H1 (cell line): Measurements from ENCODE around the gene TRAF3IP1. TPM values are rescaled to one million over a fixed set of nuclear protein-coding genes. Genes with fewer than 3 reads are reported as not detected.

Experiments
- CTCF ChIA-PET: fragments of 300-600 bp; sonication (Branson Sonifier 250); formaldehyde crosslinking; loops from one replicate; lab custom pipeline; 2021; ENCODE audit not compliant: partially characterized antibody; lab: Charles Lee
- POLR2A ChIA-PET: fragments of 300-600 bp; sonication (Branson Sonifier 250); formaldehyde crosslinking; loops from one replicate; lab custom pipeline; 2021; ENCODE audit warnings: inconsistent platforms; ENCODE audit not compliant: partially characterized antibody; lab: Charles Lee
- DNase-seq, 2 experiments: peaks; one replicate each; pipeline versions ENCODE4 v3.0.0 to v3.0.0-alpha.2; 2010 to 2022; ENCODE audit warnings: low spot score in 2 of 2, low read depth in 1 of 2, mixed read lengths in 1 of 2
- FAIRE-seq: peaks from 2 replicates; lab custom pipeline; 2011; peaks lifted over from hg19 to GRCh38; lab: Jason Lieb, UNC
- H2AFZ ChIP-seq: 2 replicates; pipeline ENCODE4 v1.8.1; 2012; ENCODE audit warnings: low read length, inconsistent platforms
- H2AK5ac ChIP-seq: 2 replicates; pipeline ENCODE4 v1.6.1; 2013; ENCODE audit warnings: low read depth, low read length
- H2BK120ac ChIP-seq: replicated peaks from 2 replicates; pipeline ENCODE3; 2013; ENCODE audit warnings: low read depth, low read length, inconsistent platforms
- H2BK12ac ChIP-seq: 2 replicates; pipeline ENCODE4 v1.6.1; 2013; ENCODE audit warnings: low read depth, low read length
- H2BK15ac ChIP-seq: 2 replicates; pipeline ENCODE4 v1.6.1; 2013; ENCODE audit warnings: low read length
- H2BK20ac ChIP-seq: 2 replicates; pipeline ENCODE4 v1.6.1; 2013; ENCODE audit warnings: low read length
- H2BK5ac ChIP-seq: 2 replicates; pipeline ENCODE4 v1.6.1; 2013; ENCODE audit warnings: low read depth, low read length
- H3K14ac ChIP-seq: 2 replicates; pipeline ENCODE4 v1.6.1; 2013; ENCODE audit warnings: inconsistent platforms; ENCODE audit not compliant: insufficient read length
- H3K18ac ChIP-seq: 2 replicates; pipeline ENCODE4 v1.6.1; 2013; ENCODE audit warnings: low read length; ENCODE audit errors: extremely low read depth
- H3K23ac ChIP-seq: 2 replicates; pipeline ENCODE4 v1.6.1; 2013; ENCODE audit warnings: inconsistent platforms; ENCODE audit not compliant: insufficient read length
- H3K23me2 ChIP-seq: 2 replicates; pipeline ENCODE4 v1.6.1; 2013; ENCODE audit warnings: low read depth, low read length
- H3K27ac ChIP-seq: 2 replicates; pipeline ENCODE4 v1.6.1; 2011; ENCODE audit warnings: low read depth, low read length, inconsistent platforms
- H3K27me3 ChIP-seq, 4 experiments: replicated peaks in 1 of 4; 1 replicate in 1 of 4; 2 replicates in 3 of 4; pipeline versions ENCODE4 v1.6.1 to v1.8.1; 2011 to 2013; ENCODE audit warnings: low read length in 3 of 4, mild to moderate bottlenecking in 3 of 4, inconsistent platforms in 2 of 4, mixed read lengths in 2 of 4, moderate library complexity in 1 of 4; ENCODE audit not compliant: control insufficient read depth in 3 of 4, insufficient read depth in 3 of 4; ENCODE audit errors: extremely low read depth in 1 of 4
- H3K36me3 ChIP-seq, 4 experiments: 2 replicates each; pipeline versions ENCODE4 v1.6.1 to v1.8.1; 2011 to 2013; ENCODE audit warnings: mild to moderate bottlenecking in 4 of 4, low read length in 3 of 4, moderate library complexity in 2 of 4, control low read depth in 1 of 4, inconsistent platforms in 1 of 4; ENCODE audit not compliant: insufficient read depth in 4 of 4, control insufficient read depth in 2 of 4
- H3K4ac ChIP-seq: replicated peaks from 2 replicates; pipeline ENCODE3; 2013; ENCODE audit warnings: low read length, low read depth, mixed read lengths, inconsistent platforms; ENCODE audit not compliant: insufficient read length
- H3K4me1 ChIP-seq, 4 experiments: replicated peaks in 1 of 4; 1 replicate in 1 of 4; 2 replicates in 3 of 4; pipeline versions ENCODE4 v1.6.1 to v1.8.1; 2011 to 2013; ENCODE audit warnings: low read length in 3 of 4, inconsistent platforms in 2 of 4, mixed read lengths in 1 of 4; ENCODE audit not compliant: insufficient read depth in 4 of 4, control insufficient read depth in 3 of 4
- H3K4me2 ChIP-seq, 2 experiments: 2 replicates each; pipeline versions ENCODE4 v1.6.1 to v1.8.1; 2011 to 2013; ENCODE audit warnings: low read depth in 2 of 2, low read length in 2 of 2, control low read depth in 1 of 2, inconsistent platforms in 1 of 2, mild to moderate bottlenecking in 1 of 2; ENCODE audit not compliant: insufficient read depth in 1 of 2
- H3K4me3 ChIP-seq, 4 experiments: fragments of 200-600, 300-600 bp in 1 of 4; sonication (generic), shearing (Covaris generic), sonication (Bioruptor Twin) in 1 of 4; 2 replicates each; pipeline versions ENCODE4 v1.5.1 to v1.8.1; 2011 to 2016; ENCODE audit warnings: low read length in 4 of 4, low read depth in 3 of 4, control low read depth in 2 of 4, inconsistent platforms in 2 of 4, mild to moderate bottlenecking in 2 of 4, mixed read lengths in 1 of 4, moderate library complexity in 1 of 4; ENCODE audit not compliant: insufficient read depth in 2 of 4; ENCODE audit errors: extremely low read depth in 1 of 4
- H3K56ac ChIP-seq: replicated peaks from 2 replicates; pipeline ENCODE3; 2013; ENCODE audit warnings: low read depth, mild to moderate bottlenecking, mixed read lengths, low read length, inconsistent platforms; ENCODE audit not compliant: insufficient read length
- H3K79me1 ChIP-seq: 2 replicates; pipeline ENCODE4 v1.6.1; 2013; ENCODE audit warnings: low read depth, low read length, control low read depth
- H3K79me2 ChIP-seq, 2 experiments: 2 replicates each; pipeline versions ENCODE4 v1.6.1 to v1.8.1; 2012 to 2013; ENCODE audit warnings: low read length in 2 of 2, mild to moderate bottlenecking in 2 of 2, inconsistent platforms in 1 of 2; ENCODE audit not compliant: insufficient read depth in 2 of 2, control insufficient read depth in 1 of 2
- H3K9ac ChIP-seq, 4 experiments: replicated peaks in 1 of 4; 1 replicate in 1 of 4; 2 replicates in 3 of 4; pipeline versions ENCODE4 v1.6.1 to v1.8.1; 2011 to 2013; ENCODE audit warnings: low read depth in 3 of 4, low read length in 3 of 4, control low read depth in 2 of 4, mild to moderate bottlenecking in 2 of 4, moderate library complexity in 2 of 4, inconsistent platforms in 1 of 4; ENCODE audit errors: extremely low read depth in 1 of 4
- H3K9me3 ChIP-seq, 2 experiments: 2 replicates each; pipeline versions ENCODE4 v1.6.1 to v1.8.1; 2012 to 2013; ENCODE audit warnings: mild to moderate bottlenecking in 2 of 2, moderate library complexity in 2 of 2, control low read depth in 1 of 2, inconsistent platforms in 1 of 2, low read depth in 1 of 2, low read length in 1 of 2, mixed read lengths in 1 of 2; ENCODE audit not compliant: insufficient read depth in 2 of 2
- H4K20me1 ChIP-seq, 2 experiments: replicated peaks in 1 of 2; 2 replicates each; pipeline versions ENCODE3 to v1.8.1; 2011 to 2013; ENCODE audit warnings: inconsistent platforms in 2 of 2, low read length in 2 of 2, mild to moderate bottlenecking in 1 of 2; ENCODE audit not compliant: insufficient read depth in 2 of 2, control insufficient read depth in 1 of 2
- H4K5ac ChIP-seq: 2 replicates; pipeline ENCODE4 v1.6.1; 2013; ENCODE audit warnings: low read length, low read depth, mixed read lengths, inconsistent platforms; ENCODE audit not compliant: insufficient read length
- H4K8ac ChIP-seq: 2 replicates; pipeline ENCODE4 v1.8.0; 2013; ENCODE audit warnings: mild to moderate bottlenecking, moderate library complexity, low read length, inconsistent platforms; ENCODE audit not compliant: insufficient read depth; ENCODE audit errors: extremely low read depth
- H4K91ac ChIP-seq: replicated peaks from 2 replicates; pipeline ENCODE3; 2013; ENCODE audit warnings: low read length, mixed read lengths, inconsistent platforms; ENCODE audit not compliant: insufficient read length
- ATF2 ChIP-seq: IDR thresholded peaks from 2 replicates; pipeline ENCODE4 v1.6.1; 2012; ENCODE audit warnings: low read length, inconsistent platforms
- EP300 ChIP-seq, 2 experiments: IDR thresholded peaks; 1 replicate in 1 of 2; 2 replicates in 1 of 2; pipeline ENCODE4 v1.6.1; 2011 to 2012; ENCODE audit warnings: low read depth in 2 of 2, low read length in 2 of 2, mild to moderate bottlenecking in 2 of 2, borderline replicate concordance in 1 of 2, inconsistent platforms in 1 of 2, moderate library complexity in 1 of 2
- FOSL1 ChIP-seq: IDR thresholded peaks from 2 replicates; pipeline ENCODE4 v1.6.1; 2011; ENCODE audit warnings: mild to moderate bottlenecking, low read depth, low read length, moderate library complexity; ENCODE audit not compliant: insufficient read depth
- GTF2F1 ChIP-seq: IDR thresholded peaks from 2 replicates; pipeline ENCODE4 v1.6.1; 2012; ENCODE audit warnings: low read depth, low read length, improper control_type of control experiment, borderline replicate concordance
- NANOG ChIP-seq: IDR thresholded peaks from 2 replicates; pipeline ENCODE4 v1.6.1; 2011; ENCODE audit warnings: low read length, low read depth, mild to moderate bottlenecking, inconsistent platforms; ENCODE audit not compliant: insufficient read depth, poor library complexity, severe bottlenecking
- RFX5 ChIP-seq: IDR thresholded peaks from 2 replicates; pipeline ENCODE4 v1.6.1; 2011; ENCODE audit warnings: low read depth, low read length, improper control_type of control experiment, borderline replicate concordance
- RXRA ChIP-seq: IDR thresholded peaks from 2 replicates; pipeline ENCODE4 v1.6.1; 2011; ENCODE audit warnings: low read depth, mild to moderate bottlenecking, low read length, moderate library complexity; ENCODE audit not compliant: insufficient read depth
- SIRT6 ChIP-seq: IDR thresholded peaks from one replicate; pipeline ENCODE4 v1.7.1; 2012; ENCODE audit warnings: low read length, inconsistent platforms
- SP4 ChIP-seq: IDR thresholded peaks from 2 replicates; pipeline ENCODE4 v1.6.1; 2012; ENCODE audit warnings: low read length, inconsistent platforms
- TEAD4 ChIP-seq: IDR thresholded peaks from 2 replicates; pipeline ENCODE4 v1.6.1; 2012; ENCODE audit warnings: low read depth, low read length, inconsistent platforms, mixed read lengths
- WGBS, 2 experiments: shearing (Covaris generic) in 1 of 2; methylation state at CpG; one replicate each; pipeline versions ENCODE4 v1.1.6 to v1.1.7; 2013 to 2015; ENCODE audit warnings: low lambda C conversion rate in 2 of 2, mixed read lengths in 2 of 2, inconsistent platforms in 1 of 2, low coverage in 1 of 2, missing lambda C conversion rate in 1 of 2; ENCODE audit not compliant: insufficient replicate concordance in 2 of 2, insufficient coverage in 1 of 2, insufficient read length in 1 of 2; ENCODE audit errors: extremely low coverage in 1 of 2, missing lambda C conversion rate in 1 of 2; 5-methylcytosine and 5-hydroxymethylcytosine counted together
- polyA plus RNA-seq, 7 experiments: library from polyadenylated mRNA; depleted of rRNA in 3 of 7; stranded (reverse) in 5 of 7; unstranded in 2 of 7; fragments of >200 nt in 5 of 7; fragments of 200-250 nt in 2 of 7; gene quantifications; 1 replicate in 5 of 7; 2 replicates in 1 of 7; 4 replicates in 1 of 7; pipeline versions ENCODE4 v1.2.1 to v1.2.3, GENCODE V29; 2011 to 2013; ENCODE audit warnings: missing spikeins in 2 of 7, mixed read lengths in 2 of 7
- total RNA-seq: library from RNA; stranded (reverse); fragmentation: NEBNext Ultra II Directional; extraction: Animal tissue kit (Norgen Biotek cat#: 25700); gene quantifications from 2 replicates; pipeline ENCODE4 v1.2.1, GENCODE V29; 2021

TRAF3IP1 gene
- total and polyA plus RNA-seq, 2 of the 8 experiments (the other 6 are each of a cell fraction or from before 2014, with no cell fraction given): 2.3 to 17.5 TPM

GRCh38 chr2:238286987-238287736, 33.2 kb upstream of the TRAF3IP1 start:
- DNase-seq (no peak), FAIRE-seq (no peak)
- Histone ChIP-seq H4K91ac (no peak overlapping the region), H3K4me2 (peak overlapping the region; percentile 79 to 100), H3K27me3 (peaks cover 0 to 10% (median 2%) of the 10 kb centered on the region in 4 experiments; a peak in 2 of 7 replicates), H3K23ac (no peak overlapping the region), H2BK120ac (no peak overlapping the region), H2AFZ (no peak overlapping the region), H3K36me3 (no peaks in the 10 kb centered on the region), H3K4me1 (peaks cover 7 to 25% (median 18%) of the 10 kb centered on the region in 4 experiments), H2AK5ac (no peak overlapping the region), H3K56ac (no peak overlapping the region), H3K79me1 (no peaks in the 10 kb centered on the region; the same call in none of the 2 replicates), H2BK20ac (no peak overlapping the region), H2BK5ac (no peak overlapping the region), H3K9ac (peak overlapping the region in 1 of 4 experiments; percentile 36; a peak in 1 of 7 replicates), H3K18ac (no peak overlapping the region), H3K27ac (no peak overlapping the region), H3K79me2 (peaks cover 0 to 4% of the 10 kb centered on the region in 2 experiments; a peak in 1 of 4 replicates), H3K14ac (no peak overlapping the region), H4K20me1 (peaks cover 1 to 5% of the 10 kb centered on the region in 2 experiments), H3K4ac (no peak overlapping the region), H4K8ac (peak overlapping the region; percentile 71), H2BK12ac (no peak overlapping the region), H4K5ac (no peak overlapping the region), H2BK15ac (no peak overlapping the region), H3K23me2 (peaks cover 12% of the 10 kb centered on the region), H3K4me3 (peak overlapping the region in 2 of 4 experiments; percentile 73 to 84; a peak in 6 of 8 replicates), H3K9me3 (no peaks in the 10 kb centered on the region)
- WGBS, 2 experiments: 92% methylated on average over 11 of the region's 11 CpGs; no CpG with 5 or more reads in 1 of the 2 experiments
- ChIA-PET POLR2A (interaction anchor here (1.1 to 2.9 kb wide), 7 partner anchors 7 to 621 kb away, joined by 3 to 15 read pairs (median 4); partner anchors contain the start of genes HES6 and ILKAP), CTCF (interaction anchor here (0.6 to 18.9 kb wide), 8 partner anchors 8 to 99 kb away, joined by 3 to 298 read pairs (median 4); no protein-coding TSS in a partner anchor)
- TF ChIP-seq SIRT6 (no peak), RFX5 (no peak), TEAD4 (no peak), ATF2 (no peak), SP4 (no peak), RXRA (no peak), NANOG (no peak), FOSL1 (no peak), EP300 (IDR thresholded peaks at IDR 0.05; ENCODE audit: borderline replicate concordance in 1 of 2, low read depth in 2 of 2, low read length in 2 of 2) (no peak), GTF2F1 (no peak)
